Loucy (cell line): ENCODE data around the gene CAMTA1.

Experiments used
- H2AFZ ChIP-seq: fragments of 200-600 bp; sonication (generic); 2 replicates; pipeline ENCODE4 v1.6.0; 2016; ENCODE audit warnings: antibody characterized with exemption, mild to moderate bottlenecking, low read length, moderate library complexity
- H3F3A ChIP-seq: fragments of 200-600 bp; 2 replicates; pipeline ENCODE4 v1.6.0; 2016; ENCODE audit warnings: antibody characterized with exemption, low read depth, mild to moderate bottlenecking
- H3K27me3 ChIP-seq: fragments of 200-600 bp; sonication (generic); 2 replicates; pipeline ENCODE4 v1.6.1; 2014; ENCODE audit warnings: low read length, mild to moderate bottlenecking; ENCODE audit not compliant: insufficient read depth, poor library complexity, severe bottlenecking
- H3K36me3 ChIP-seq: fragments of 200-600 bp; sonication (generic); 2 replicates; pipeline ENCODE4 v1.6.1; 2016; ENCODE audit warnings: low read length; ENCODE audit not compliant: insufficient read depth
- H3K4me1 ChIP-seq: fragments of 200-600 bp; sonication (generic); 2 replicates; pipeline ENCODE4 v1.5.1; 2014; ENCODE audit warnings: low read length, mild to moderate bottlenecking; ENCODE audit not compliant: insufficient read depth, poor library complexity, severe bottlenecking
- H3K4me2 ChIP-seq: fragments of 200-600 bp; sonication (generic); 2 replicates; pipeline ENCODE4 v1.6.0; 2014; ENCODE audit warnings: antibody characterized with exemption, low read length, low read depth, mild to moderate bottlenecking; ENCODE audit not compliant: poor library complexity, severe bottlenecking
- H3K4me3 ChIP-seq: fragments of 200-600 bp; sonication (generic); 2 replicates; pipeline ENCODE4 v1.5.1; 2014; ENCODE audit warnings: low read length, mild to moderate bottlenecking, mixed read lengths; ENCODE audit not compliant: poor library complexity, severe bottlenecking
- H3K79me2 ChIP-seq: fragments of 200-600 bp; sonication (generic); 2 replicates; pipeline ENCODE4 v1.6.1; 2014; ENCODE audit warnings: low read length; ENCODE audit not compliant: insufficient read depth
- H3K9ac ChIP-seq: fragments of 200-600 bp; sonication (generic); 2 replicates; pipeline ENCODE4 v1.6.0; 2014; ENCODE audit warnings: mild to moderate bottlenecking, low read depth, low read length, moderate library complexity; ENCODE audit not compliant: poor library complexity, severe bottlenecking
- H3K9me2 ChIP-seq: fragments of 200-600 bp; sonication (generic); replicated peaks from 2 replicates; pipeline ENCODE4 v1.6.1; 2016; ENCODE audit warnings: low read depth, low read length, mixed read lengths
- H3K9me3 ChIP-seq: fragments of 200-600 bp; sonication (generic); 2 replicates; pipeline ENCODE4 v1.6.1; 2014; ENCODE audit warnings: mild to moderate bottlenecking, antibody characterized with exemption, low read length, low read depth; ENCODE audit not compliant: insufficient read depth
- H4K20me1 ChIP-seq: fragments of 200-600 bp; sonication (generic); 2 replicates; pipeline ENCODE4 v1.6.0; 2014; ENCODE audit warnings: antibody characterized with exemption, low read length, mild to moderate bottlenecking; ENCODE audit not compliant: insufficient read depth, poor library complexity, severe bottlenecking
- CTCF ChIP-seq: fragments of 200-600 bp; sonication (generic); conservative IDR thresholded peaks from 2 replicates; pipeline ENCODE4 v1.5.1; 2014; ENCODE audit warnings: mild to moderate bottlenecking, antibody characterized with exemption, low read length
- EZH2phosphoT487 ChIP-seq: fragments of 200-600 bp; IDR thresholded peaks from 2 replicates; pipeline ENCODE4 v1.6.1; 2018; ENCODE audit warnings: antibody characterized with exemption, mild to moderate bottlenecking, moderate library complexity, borderline replicate concordance

Gene CAMTA1

GRCh38 chr1:7295946-7296345, 510.7 kb downstream of the CAMTA1 start:
- Histone ChIP-seq H3K4me1 (no peaks in the 10 kb centered on the region), H3F3A (no peaks in the 10 kb centered on the region), H3K9me2 (no peaks in the 10 kb centered on the region), H3K79me2 (no peaks in the 10 kb centered on the region), H2AFZ (no peak overlapping the region), H3K36me3 (no peaks in the 10 kb centered on the region), H3K4me2 (no peak overlapping the region), H3K27me3 (no peaks in the 10 kb centered on the region), H3K9ac (no peak overlapping the region), H4K20me1 (no peaks in the 10 kb centered on the region), H3K9me3 (0 out of 2 replicates have a peak, but pooled peaks cover 3% of the 10 kb centered on the region), H3K4me3 (no peak overlapping the region)
- TF ChIP-seq EZH2phosphoT487: no peak
- TF ChIP-seq CTCF: no peak

GRCh38 chr1:7296968-7297367, 511.7 kb downstream of the CAMTA1 start:
- Histone ChIP-seq H3K79me2 (no peaks in the 10 kb centered on the region), H3K9me2 (no peaks in the 10 kb centered on the region), H4K20me1 (no peaks in the 10 kb centered on the region), H3K4me3 (no peak overlapping the region), H2AFZ (no peak overlapping the region), H3K4me1 (no peaks in the 10 kb centered on the region), H3F3A (no peaks in the 10 kb centered on the region), H3K9ac (no peak overlapping the region), H3K4me2 (no peak overlapping the region), H3K9me3 (0 out of 2 replicates have a peak, but pooled peaks cover 3% of the 10 kb centered on the region), H3K36me3 (no peaks in the 10 kb centered on the region), H3K27me3 (no peaks in the 10 kb centered on the region)
- TF ChIP-seq EZH2phosphoT487: no peak
- TF ChIP-seq CTCF: no peak

GRCh38 chr1:7298145-7298544, 512.9 kb downstream of the CAMTA1 start:
- Histone ChIP-seq H3F3A (no peaks in the 10 kb centered on the region), H3K9me3 (0 out of 2 replicates have a peak, but pooled peaks cover 3% of the 10 kb centered on the region), H3K4me3 (no peak overlapping the region), H3K9ac (no peak overlapping the region), H3K79me2 (no peaks in the 10 kb centered on the region), H3K4me2 (no peak overlapping the region), H4K20me1 (no peaks in the 10 kb centered on the region), H3K36me3 (no peaks in the 10 kb centered on the region), H3K27me3 (no peaks in the 10 kb centered on the region), H2AFZ (no peak overlapping the region), H3K4me1 (no peaks in the 10 kb centered on the region), H3K9me2 (no peaks in the 10 kb centered on the region)
- TF ChIP-seq EZH2phosphoT487 (no peak), CTCF (no peak)
